ACC112 (cell line): ENCODE measurements around the gene NRAS.

Experiments used
- H2AFZ ChIP-seq: fragments of 200-600 bp; sonication (generic); one replicate; pipeline ENCODE4 v1.6.0; 2017; ENCODE audit warnings: antibody characterized with exemption, low read length; ENCODE audit not compliant: unreplicated experiment
- H3K27ac ChIP-seq: fragments of 200-600 bp; sonication (generic); 2 replicates; pipeline ENCODE4 v1.5.1; 2014; ENCODE audit warnings: low read depth, mild to moderate bottlenecking, antibody characterized with exemption, low read length, moderate library complexity
- H3K27me3 ChIP-seq: fragments of 200-600 bp; sonication (generic); 2 replicates; pipeline ENCODE4 v1.6.1; 2014; ENCODE audit warnings: mild to moderate bottlenecking, antibody characterized with exemption, low read length, moderate library complexity, mixed read lengths; ENCODE audit not compliant: insufficient read depth
- H3K36me3 ChIP-seq: fragments of 200-600 bp; sonication (generic); 2 replicates; pipeline ENCODE4 v1.6.1; 2016; ENCODE audit warnings: mild to moderate bottlenecking, antibody characterized with exemption, low read length, moderate library complexity, mixed read lengths; ENCODE audit not compliant: insufficient read depth
- H3K4me1 ChIP-seq: fragments of 200-600 bp; sonication (generic); one replicate; pipeline ENCODE4 v1.6.1; 2016; ENCODE audit warnings: low read length, mixed read lengths; ENCODE audit not compliant: insufficient read depth, unreplicated experiment, control insufficient read depth
- H3K4me3 ChIP-seq: fragments of 200-600 bp; sonication (generic); 2 replicates; pipeline ENCODE4 v1.5.1; 2014; ENCODE audit warnings: mild to moderate bottlenecking, low read depth, low read length
- H3K79me2 ChIP-seq: fragments of 200-600 bp; sonication (generic); one replicate; pipeline ENCODE4 v1.6.0; 2016; ENCODE audit warnings: low read length; ENCODE audit not compliant: control insufficient read depth, unreplicated experiment, insufficient read depth

Gene NRAS

DNA sequence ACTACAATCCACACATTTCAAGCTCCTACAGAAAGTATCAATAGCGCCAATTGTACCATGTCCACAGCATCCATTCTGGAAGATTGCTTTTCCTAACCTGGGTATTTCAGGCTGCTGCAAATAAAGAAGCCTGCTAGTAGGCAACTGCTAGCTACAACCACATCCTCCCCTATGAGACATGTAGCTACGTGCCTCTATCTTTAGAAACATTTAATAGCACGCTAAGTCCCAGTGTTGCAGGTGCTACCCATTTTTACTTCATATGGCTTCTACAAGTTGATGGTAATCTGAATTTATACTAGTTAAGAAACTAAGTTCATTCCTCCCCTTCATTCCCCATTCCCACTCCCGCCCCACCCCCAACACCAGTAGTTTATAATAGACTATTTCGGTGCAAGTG is 13.8 kb downstream of the NRAS start:
- Histone ChIP-seq H3K4me1 (no peaks in the 10 kb centered on the region), H3K27me3 (peaks cover 4% of the 10 kb centered on the region; the same call in 1 of the 2 replicates), H3K27ac (no peak overlapping the region), H3K79me2 (no peaks in the 10 kb centered on the region), H3K36me3 (peaks cover 14% of the 10 kb centered on the region), H3K4me3 (no peak overlapping the region), H2AFZ (no peak overlapping the region)

DNA sequence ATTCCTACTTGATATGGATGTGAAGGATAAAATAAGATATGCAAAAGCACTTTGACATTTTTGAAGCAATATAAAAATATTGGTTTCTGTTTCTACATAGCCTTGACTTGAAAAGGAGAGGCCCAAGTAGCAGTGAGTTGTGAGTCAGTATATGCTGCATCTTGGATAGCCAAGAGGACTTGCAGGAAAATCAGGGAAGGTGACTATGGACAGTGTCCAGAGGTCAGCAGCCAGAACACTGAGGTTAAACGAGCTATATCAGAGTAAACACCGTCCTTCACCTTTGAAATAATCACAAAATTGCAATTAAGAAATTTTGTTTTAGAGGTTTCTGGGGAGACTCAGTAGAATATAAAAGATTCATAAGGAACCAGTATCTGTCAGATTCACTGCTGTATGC is 14.6 kb downstream of the NRAS start:
- Histone ChIP-seq H3K4me1 (no peaks in the 10 kb centered on the region), H3K79me2 (no peaks in the 10 kb centered on the region), H3K4me3 (no peak overlapping the region), H3K36me3 (peaks cover 6% of the 10 kb centered on the region), H3K27ac (no peak overlapping the region), H3K27me3 (peaks cover 4% of the 10 kb centered on the region; the same call in 1 of the 2 replicates), H2AFZ (no peak overlapping the region)

- Histone ChIP-seq H3K36me3 (no peaks in the 10 kb centered on the region), H3K4me1 (no peaks in the 10 kb centered on the region), H3K27ac (no peak overlapping the region), H2AFZ (no peak overlapping the region), H3K79me2 (no peaks in the 10 kb centered on the region), H3K27me3 (peaks cover 4% of the 10 kb centered on the region; the same call in 1 of the 2 replicates), H3K4me3 (no peak overlapping the region)
Measured at GRCh38 chr1:114700036-114700600, 16.5 kb downstream of the NRAS start.

DNA sequence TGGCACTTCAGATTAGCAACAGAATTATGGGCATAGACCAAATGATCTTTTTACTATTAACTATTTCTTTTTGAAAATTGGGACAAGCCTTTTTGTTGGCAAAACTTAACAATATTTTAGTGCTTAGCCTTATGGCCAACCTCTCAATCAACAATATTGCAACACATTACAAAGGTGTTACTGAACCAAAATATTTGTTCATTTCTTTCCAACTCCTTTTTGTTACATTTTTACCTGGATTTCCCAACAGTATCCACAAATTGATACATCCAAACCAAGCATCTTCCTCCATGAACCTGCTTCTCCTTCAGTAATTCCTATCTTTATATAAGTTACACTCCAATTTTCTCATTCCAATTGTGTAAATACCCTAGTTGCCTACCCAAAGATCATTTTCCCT is 19.8 kb downstream of the NRAS start:
- Histone ChIP-seq H3K4me1 (no peaks in the 10 kb centered on the region), H2AFZ (no peak overlapping the region), H3K27me3 (peaks cover 4% of the 10 kb centered on the region; the same call in 1 of the 2 replicates), H3K79me2 (no peaks in the 10 kb centered on the region), H3K4me3 (no peak overlapping the region), H3K27ac (no peak overlapping the region), H3K36me3 (no peaks in the 10 kb centered on the region)

- Histone ChIP-seq H2AFZ (no peak within 1 kb of the TSS), H3K27me3 (peaks cover 5% of the 10 kb centered on the region; the same call in 1 of the 2 replicates), H3K36me3 (no peaks in the 10 kb centered on the region), H3K27ac (no peak within 1 kb of the TSS), H3K4me1 (no peaks in the 10 kb centered on the region), H3K79me2 (no peaks in the 10 kb centered on the region), H3K4me3 (no peak within 1 kb of the TSS)
Measured at GRCh38 chr1:114695430-114696058, 21.0 kb downstream of the NRAS start, which contains the start of gene AMPD1. AMPD1 (minus strand) TSS chr1:114695546; CDS start chr1:114695471, 75 bp downstream.

GRCh38 chr1:114694540-114695310 is 21.8 kb downstream of the NRAS start:
- H3K4me3 ChIP-seq, result no peak overlapping the region
- H3K36me3 ChIP-seq, result no peaks in the 10 kb centered on the region
- H3K4me1 ChIP-seq, result no peaks in the 10 kb centered on the region
- no peak overlapping the region for H3K27ac ChIP-seq
- H3K27me3 ChIP-seq, result peaks cover 13% of the 10 kb centered on the region; the same call in 1 of the 2 replicates
- H2AFZ ChIP-seq, result no peak overlapping the region
- no peaks in the 10 kb centered on the region for H3K79me2 ChIP-seq

- H3K27me3 ChIP-seq, result peaks cover 30% of the 10 kb centered on the region
- H2AFZ ChIP-seq, result no peak overlapping the region
- no peaks in the 10 kb centered on the region for H3K79me2 ChIP-seq
- H3K4me3 ChIP-seq, result no peak overlapping the region
- no peaks in the 10 kb centered on the region for H3K4me1 ChIP-seq
- no peak overlapping the region for H3K27ac ChIP-seq
- H3K36me3 ChIP-seq, result no peaks in the 10 kb centered on the region
Measured at GRCh38 chr1:114692947-114693346, 23.6 kb downstream of the NRAS start.

- no peak overlapping the region for H3K4me3 ChIP-seq
- no peaks in the 10 kb centered on the region for H3K36me3 ChIP-seq
- no peak overlapping the region for H2AFZ ChIP-seq
- H3K27ac ChIP-seq, result no peak overlapping the region
- H3K79me2 ChIP-seq, result no peaks in the 10 kb centered on the region
- H3K27me3 ChIP-seq, result peaks cover 49% of the 10 kb centered on the region
- no peaks in the 10 kb centered on the region for H3K4me1 ChIP-seq
Measured at GRCh38 chr1:114691061-114691460, 25.5 kb downstream of the NRAS start.

DNA sequence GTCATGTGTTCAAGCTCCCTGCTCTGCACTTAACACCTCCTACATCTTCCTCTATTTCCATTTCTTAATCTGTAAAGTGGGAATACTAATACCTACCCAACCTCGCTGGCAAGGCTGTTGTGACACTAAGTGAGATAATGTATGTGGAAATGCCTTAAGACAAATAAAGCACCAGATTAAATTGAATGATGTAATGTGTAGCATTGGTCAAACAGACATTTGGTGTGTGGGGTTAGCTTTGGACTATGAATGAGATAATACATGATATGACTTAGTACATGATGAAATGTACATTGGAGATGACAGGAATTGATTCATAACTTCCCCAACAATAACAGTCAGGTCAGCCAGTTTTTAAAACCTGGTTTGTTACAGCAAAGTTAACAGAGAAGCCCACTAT is 26.4 kb downstream of the NRAS start:
- Histone ChIP-seq H2AFZ (no peak overlapping the region), H3K27ac (no peak overlapping the region), H3K36me3 (no peaks in the 10 kb centered on the region), H3K79me2 (no peaks in the 10 kb centered on the region), H3K27me3 (peaks cover 58% of the 10 kb centered on the region), H3K4me3 (no peak overlapping the region), H3K4me1 (no peaks in the 10 kb centered on the region)

- no peak overlapping the region for H3K27ac ChIP-seq
- no peaks in the 10 kb centered on the region for H3K36me3 ChIP-seq
- no peak overlapping the region for H3K4me3 ChIP-seq
- peaks cover 73% of the 10 kb centered on the region for H3K27me3 ChIP-seq
- H3K4me1 ChIP-seq, result no peaks in the 10 kb centered on the region
- H2AFZ ChIP-seq, result no peak overlapping the region
- no peaks in the 10 kb centered on the region for H3K79me2 ChIP-seq
Measured at GRCh38 chr1:114688526-114688925, 28.0 kb downstream of the NRAS start.
